ENCODE data around the gene B4GALNT4. TPM values are rescaled to one million over a fixed set of nuclear protein-coding genes. Genes with fewer than 3 reads are reported as not detected.
"Not testable (repeated sequence)": the region's sequence is repeated elsewhere in the genome, so short reads cannot be mapped to it uniquely, and the experiment has no call there.

B4GALNT4 gene
- total RNA-seq, 1 experiment from 2014 or later = not detected

- no peaks in the 10 kb centered on the region for H3K9me3 ChIP-seq (replicated peaks)
- no peak overlapping the region for H3K4me3 ChIP-seq
- H3K4me1 ChIP-seq (replicated peaks) = no peaks in the 10 kb centered on the region
- no peaks in the 10 kb centered on the region for H3K36me3 ChIP-seq
- DNase-seq (ENCODE audit: low read depth in 1 of 2, low spot score in 2 of 2) = no peak
- H3K27ac ChIP-seq = no peak overlapping the region
- H3K27me3 ChIP-seq (replicated peaks) = peaks cover 5% of the 10 kb centered on the region; the same call in 1 of the 2 replicates
These were observed 10.8 kb downstream of the B4GALNT4 start for GRCh38 chr11:380095-380480.

- DNase-seq (ENCODE audit: low read depth in 1 of 2, low spot score in 2 of 2) = no peak
- peaks cover 5% of the 10 kb centered on the region; the same call in 1 of the 2 replicates for H3K27me3 ChIP-seq (replicated peaks)
- no peaks in the 10 kb centered on the region for H3K36me3 ChIP-seq
- no peaks in the 10 kb centered on the region for H3K9me3 ChIP-seq (replicated peaks)
- H3K4me1 ChIP-seq (replicated peaks) = no peaks in the 10 kb centered on the region
- no peak overlapping the region for H3K4me3 ChIP-seq
- no peak overlapping the region for H3K27ac ChIP-seq
These were observed 11.2 kb downstream of the B4GALNT4 start for GRCh38 chr11:380491-380890.

DNA sequence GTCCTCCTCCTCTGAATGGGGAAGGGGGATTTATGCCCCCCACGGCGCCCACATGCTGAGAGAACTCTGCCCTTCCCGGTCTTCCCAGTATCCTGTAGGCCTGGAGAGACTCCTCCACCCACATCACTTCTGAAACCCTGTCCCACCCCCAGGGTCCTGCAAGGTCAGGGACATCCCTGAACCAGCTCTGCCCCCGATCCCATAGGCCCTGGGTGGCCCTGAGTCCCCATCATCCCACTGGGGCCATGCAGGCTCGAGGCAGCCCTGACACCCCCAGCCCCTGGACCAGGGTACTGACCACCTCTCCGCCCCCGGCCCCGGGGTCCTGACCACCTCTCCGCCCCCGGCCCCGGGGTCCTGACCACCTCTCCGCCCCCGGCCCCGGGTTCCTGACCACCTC lies 11.7 kb downstream of the B4GALNT4 start:
- Histone ChIP-seq H3K4me1 (replicated peaks) (no peaks in the 10 kb centered on the region), H3K27ac (no peak overlapping the region), H3K36me3 (no peaks in the 10 kb centered on the region), H3K4me3 (no peak overlapping the region), H3K27me3 (replicated peaks) (peaks cover 5% of the 10 kb centered on the region; the same call in 1 of the 2 replicates), H3K9me3 (replicated peaks) (no peaks in the 10 kb centered on the region)
- DNase-seq (ENCODE audit: low read depth in 1 of 2, low spot score in 2 of 2) = no peak

DNA sequence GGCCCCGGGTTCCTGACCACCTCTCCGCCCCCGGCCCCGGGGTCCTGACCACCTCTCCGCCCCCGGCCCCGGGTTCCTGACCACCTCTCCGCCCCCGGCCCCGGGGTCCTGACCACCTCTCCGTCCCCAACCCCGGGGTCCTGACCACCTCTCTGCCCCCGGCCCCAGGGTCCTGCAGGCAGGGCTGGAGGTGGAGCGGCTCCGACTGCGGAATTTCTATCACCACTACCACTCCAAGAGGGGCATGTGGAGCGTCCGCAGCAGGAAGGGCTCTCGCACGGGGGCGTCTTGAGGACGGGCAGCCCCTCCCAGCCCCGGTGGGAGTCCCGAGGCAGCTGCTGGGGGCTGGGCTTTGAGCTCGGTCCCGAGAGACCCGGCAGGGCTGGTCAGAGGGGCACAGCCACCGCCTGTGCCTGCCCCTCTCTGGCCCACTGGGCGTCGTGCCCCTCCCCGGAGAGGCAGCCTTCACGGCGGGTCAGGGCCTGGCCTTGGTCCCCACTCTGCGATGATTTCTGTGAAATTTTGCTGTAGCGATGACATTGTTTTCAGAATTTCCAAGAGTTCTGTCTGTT lies 12.3 kb downstream of the B4GALNT4 start:
- Histone ChIP-seq H3K4me1 (replicated peaks) (no peaks in the 10 kb centered on the region), H3K36me3 (no peaks in the 10 kb centered on the region)
- DNase-seq (ENCODE audit: low read depth in 1 of 2, low spot score in 2 of 2) = no peak

GRCh38 chr11:382081-382629 lies 12.9 kb downstream of the B4GALNT4 start:
- Histone ChIP-seq H3K4me3 (no peak overlapping the region), H3K36me3 (no peaks in the 10 kb centered on the region), H3K27ac (no peak overlapping the region), H3K9me3 (replicated peaks) (no peaks in the 10 kb centered on the region), H3K4me1 (replicated peaks) (no peaks in the 10 kb centered on the region), H3K27me3 (replicated peaks) (peaks cover 5% of the 10 kb centered on the region; the same call in 1 of the 2 replicates)
- DNase-seq (ENCODE audit: low read depth in 1 of 2, low spot score in 2 of 2) = no peak

More for the DNA sequence above, 12.3 kb downstream of the B4GALNT4 start:
- Histone ChIP-seq H3K9me3 (replicated peaks) (no peaks in the 10 kb centered on the region), H3K27me3 (replicated peaks) (peaks cover 5% of the 10 kb centered on the region; the same call in 1 of the 2 replicates), H3K4me3 (no peak overlapping the region), H3K27ac (no peak overlapping the region)

DNA sequence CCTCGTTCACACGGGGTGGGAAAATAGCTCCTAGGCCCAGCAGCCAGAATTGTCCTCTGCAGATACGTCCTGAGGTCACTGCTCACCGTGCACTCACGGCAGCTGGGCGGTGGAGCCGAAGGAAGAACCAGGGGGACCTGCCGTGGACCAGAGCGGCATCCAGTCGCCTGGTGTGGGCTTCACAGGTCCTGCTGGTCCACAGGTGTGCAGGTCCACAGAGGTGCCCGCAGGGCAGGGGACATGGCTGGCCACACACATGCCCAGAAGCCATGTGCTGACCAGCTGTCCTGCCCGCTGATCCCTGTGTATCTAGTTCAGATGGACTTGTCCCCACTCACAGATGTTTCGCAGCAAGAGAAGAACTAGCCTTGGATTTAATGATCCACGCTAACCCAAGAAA lies 14.1 kb downstream of the B4GALNT4 start:
- no peaks in the 10 kb centered on the region for H3K4me1 ChIP-seq (replicated peaks)
- H3K27ac ChIP-seq = no peak overlapping the region
- no peaks in the 10 kb centered on the region for H3K9me3 ChIP-seq (replicated peaks)
- no peaks in the 10 kb centered on the region for H3K36me3 ChIP-seq
- no peak for DNase-seq (ENCODE audit: low read depth in 1 of 2, low spot score in 2 of 2)
- H3K4me3 ChIP-seq = no peak overlapping the region
- peaks cover 13% of the 10 kb centered on the region; the same call in 1 of the 2 replicates for H3K27me3 ChIP-seq (replicated peaks)

GRCh38 chr11:384511-384910 lies 15.2 kb downstream of the B4GALNT4 start:
- Histone ChIP-seq H3K36me3 (no peaks in the 10 kb centered on the region), H3K4me3 (no peak overlapping the region), H3K9me3 (replicated peaks) (no peaks in the 10 kb centered on the region), H3K27me3 (replicated peaks) (peaks cover 13% of the 10 kb centered on the region; the same call in 1 of the 2 replicates), H3K4me1 (replicated peaks) (no peaks in the 10 kb centered on the region), H3K27ac (no peak overlapping the region)
- no peak for DNase-seq (ENCODE audit: low read depth in 1 of 2, low spot score in 2 of 2)

GRCh38 chr11:385594-386351 lies 16.5 kb downstream of the B4GALNT4 start:
- peaks cover 15% of the 10 kb centered on the region; the same call in 1 of the 2 replicates for H3K27me3 ChIP-seq (replicated peaks)
- no peaks in the 10 kb centered on the region for H3K4me1 ChIP-seq (replicated peaks)
- no peaks in the 10 kb centered on the region for H3K9me3 ChIP-seq (replicated peaks)
- no peak overlapping the region for H3K4me3 ChIP-seq
- no peaks in the 10 kb centered on the region for H3K36me3 ChIP-seq
- DNase-seq (ENCODE audit: low read depth in 1 of 2, low spot score in 2 of 2) = no peak
- H3K27ac ChIP-seq = no peak overlapping the region

GRCh38 chr11:386483-386882 lies 17.2 kb downstream of the B4GALNT4 start:
- Histone ChIP-seq H3K27ac (no peak overlapping the region), H3K9me3 (replicated peaks) (no peaks in the 10 kb centered on the region), H3K36me3 (no peaks in the 10 kb centered on the region), H3K4me3 (no peak overlapping the region), H3K27me3 (replicated peaks) (peaks cover 15% of the 10 kb centered on the region; the same call in 1 of the 2 replicates), H3K4me1 (replicated peaks) (no peaks in the 10 kb centered on the region)
- DNase-seq (ENCODE audit: low read depth in 1 of 2, low spot score in 2 of 2) = no peak

- Histone ChIP-seq H3K4me3 (no peak overlapping the region), H3K4me1 (replicated peaks) (no peaks in the 10 kb centered on the region), H3K9me3 (replicated peaks) (no peaks in the 10 kb centered on the region), H3K27me3 (replicated peaks) (peaks cover 15% of the 10 kb centered on the region; the same call in 1 of the 2 replicates), H3K36me3 (no peaks in the 10 kb centered on the region), H3K27ac (no peak overlapping the region)
- no peak for DNase-seq (ENCODE audit: low read depth in 1 of 2, low spot score in 2 of 2)
These were observed 18.0 kb downstream of the B4GALNT4 start for GRCh38 chr11:387193-387793.

GRCh38 chr11:389369-389768 lies 20.1 kb downstream of the B4GALNT4 start:
- H3K27me3 ChIP-seq (replicated peaks); H3K27ac ChIP-seq; H3K36me3 ChIP-seq; H3K4me3 ChIP-seq; DNase-seq (ENCODE audit: low read depth in 1 of 2, low spot score in 2 of 2); H3K9me3 ChIP-seq (replicated peaks): not testable (repeated sequence)
- H3K4me1 ChIP-seq (replicated peaks) = peaks cover 13% of the 10 kb centered on the region

DNA sequence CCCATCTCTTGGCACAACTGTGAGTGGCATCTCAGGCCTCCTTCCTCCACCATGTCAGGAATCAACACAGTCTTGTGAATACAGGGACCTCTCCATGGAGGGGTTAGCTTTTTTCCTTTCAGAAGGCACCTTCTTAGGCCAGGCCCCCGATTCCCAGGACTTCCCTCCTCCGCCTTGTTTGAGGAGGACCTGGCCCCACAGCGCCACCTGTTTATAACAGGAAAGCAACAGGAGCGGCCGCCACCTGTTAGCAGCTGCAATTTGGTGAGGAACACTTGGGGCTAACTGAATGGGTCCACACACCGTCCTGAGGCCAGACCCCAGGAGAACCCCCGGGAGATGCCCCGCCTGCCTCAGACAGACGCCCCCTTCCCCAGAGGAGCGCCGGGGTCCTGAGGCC lies 20.9 kb downstream of the B4GALNT4 start:
- H3K9me3 ChIP-seq (replicated peaks) = no peaks in the 10 kb centered on the region
- H3K27me3 ChIP-seq (replicated peaks) = peaks cover 10% of the 10 kb centered on the region; the same call in 1 of the 2 replicates
- no peak overlapping the region for H3K4me3 ChIP-seq
- no peak for DNase-seq (ENCODE audit: low read depth in 1 of 2, low spot score in 2 of 2)
- no peaks in the 10 kb centered on the region for H3K36me3 ChIP-seq
- no peak overlapping the region for H3K27ac ChIP-seq
- peaks cover 21% of the 10 kb centered on the region for H3K4me1 ChIP-seq (replicated peaks)

GRCh38 chr11:391117-392017 lies 22.1 kb downstream of the B4GALNT4 start:
- Histone ChIP-seq H3K36me3 (no peaks in the 10 kb centered on the region), H3K4me1 (replicated peaks) (peaks cover 24% of the 10 kb centered on the region)

More at GRCh38 chr11:391117-392017, 22.1 kb downstream of the B4GALNT4 start:
- Histone ChIP-seq H3K4me3 (no peak overlapping the region), H3K27ac (no peak overlapping the region), H3K27me3 (replicated peaks) (peaks cover 10% of the 10 kb centered on the region; the same call in 1 of the 2 replicates), H3K9me3 (replicated peaks) (no peaks in the 10 kb centered on the region)
- DNase-seq (ENCODE audit: low read depth in 1 of 2, low spot score in 2 of 2) = no peak
